HCT116 (cell line): Measurements from ENCODE around the gene ASPHD2. TPM values are rescaled to one million over a fixed set of nuclear protein-coding genes. Genes with fewer than 3 reads are reported as not detected.

ENCODE experiments used
- ATAC-seq: fragments of 200-7000 bp; cut with Tn5 transposase; 2 replicates; pipeline ENCODE4 v1.9.1; 2020; ENCODE audit warnings: mild to moderate bottlenecking, moderate library complexity
- BruUV-seq: library from RNA; stranded (reverse); fragments of 400-500 nt; replicated peaks from 2 replicates; lab custom pipeline; 2021; lab: Mats Ljungman, UMichigan
- CTCF ChIA-PET: fragments of 300-600 bp; sonication (Branson Sonifier 250); formaldehyde crosslinking; loops from one replicate; lab custom pipeline; 2021; ENCODE audit warnings: antibody characterized with exemption; lab: Charles Lee
- POLR2A ChIA-PET: fragments of 300-600, 350-600 bp; sonication (Branson Sonifier 250); formaldehyde crosslinking; loops from one replicate; lab custom pipeline; 2021; ENCODE audit warnings: antibody characterized with exemption; lab: Charles Lee
- RAD21 ChIA-PET, 2 experiments: fragments of 300-600 bp; sonication (Branson Sonifier 250); formaldehyde crosslinking; loops; one replicate each; lab custom pipeline; 2023; ENCODE audit warnings: low total read pairs in 2 of 2; ENCODE audit not compliant: uncharacterized antibody in 2 of 2, unreplicated experiment in 2 of 2, low non-redundant PET in 1 of 2; lab: Charles Lee
- DNase-seq: peaks from one replicate; pipeline ENCODE4 v3.0.0-alpha.2; 2010; ENCODE audit warnings: low read depth, low spot score
- H2AFZ ChIP-seq: fragments of 200-600 bp; shearing (Covaris generic), sonication (generic); 2 replicates; pipeline ENCODE4 v1.6.1; 2017; ENCODE audit warnings: low read depth, mixed run types, mixed read lengths, antibody characterized with exemption, low read length; ENCODE audit not compliant: poor library complexity, severe bottlenecking
- H3K27ac ChIP-seq: 2 replicates; pipeline ENCODE4 v1.5.1; 2012; ENCODE audit warnings: low read depth, low read length
- H3K27me3 ChIP-seq: fragments of 200-600 bp; sonication (generic); 2 replicates; pipeline ENCODE4 v1.6.1; 2016; ENCODE audit warnings: mixed run types, low read length, mixed read lengths; ENCODE audit not compliant: insufficient read depth
- H3K36me3 ChIP-seq, 2 experiments: fragments of 200-500 bp in 1 of 2; fragments of 200-600 bp in 1 of 2; sonication (Bioruptor generic) in 1 of 2; sonication (generic) in 1 of 2; 2 replicates each; pipeline versions ENCODE4 v1.5.1 to v1.6.1; 2014 to 2016; ENCODE audit warnings: low read length in 2 of 2, inconsistent platforms in 1 of 2, mixed read lengths in 1 of 2, mixed run types in 1 of 2; ENCODE audit not compliant: insufficient read depth in 2 of 2, control insufficient read depth in 1 of 2
- H3K4me1 ChIP-seq, 2 experiments: fragments of 200-600 bp in 1 of 2; sonication (generic) in 1 of 2; 2 replicates each; pipeline versions ENCODE4 v1.5.1 to v1.6.1; 2012 to 2017; ENCODE audit warnings: low read length in 2 of 2, inconsistent platforms in 1 of 2, mild to moderate bottlenecking in 1 of 2, mixed read lengths in 1 of 2, mixed run types in 1 of 2, moderate library complexity in 1 of 2; ENCODE audit not compliant: insufficient read depth in 2 of 2, control insufficient read depth in 1 of 2
- H3K4me2 ChIP-seq: fragments of 200-600 bp; sonication (generic); 2 replicates; pipeline ENCODE4 v1.6.1; 2017; ENCODE audit warnings: mixed run types, low read length, mixed read lengths
- H3K4me3 ChIP-seq, 2 experiments: fragments of 200-600 bp in 1 of 2; sonication (generic) in 1 of 2; replicated peaks in 1 of 2; 2 replicates each; pipeline ENCODE4 v1.5.1; 2011 to 2016; ENCODE audit warnings: low read length in 2 of 2, control low read depth in 1 of 2, low read depth in 1 of 2, mild to moderate bottlenecking in 1 of 2, mixed read lengths in 1 of 2, mixed run types in 1 of 2
- H3K79me2 ChIP-seq: fragments of 200-600 bp; sonication (generic); 2 replicates; pipeline ENCODE4 v1.6.1; 2017; ENCODE audit warnings: mild to moderate bottlenecking, mixed run types, low read length, moderate library complexity, mixed read lengths; ENCODE audit not compliant: insufficient read depth
- H3K9ac ChIP-seq: fragments of 200-600 bp; sonication (generic); 2 replicates; pipeline ENCODE4 v1.6.1; 2016; ENCODE audit warnings: low read length, mixed read lengths
- H3K9me2 ChIP-seq: fragments of 200-600 bp; sonication (generic), shearing (Covaris generic); 2 replicates; pipeline ENCODE4 v1.6.1; 2017; ENCODE audit warnings: mixed run types, mild to moderate bottlenecking, moderate library complexity; ENCODE audit not compliant: insufficient read depth
- H3K9me3 ChIP-seq, 2 experiments: fragments of 200-500 bp in 1 of 2; fragments of 200-600 bp in 1 of 2; sonication (Bioruptor generic) in 1 of 2; sonication (generic) in 1 of 2; 2 replicates each; pipeline ENCODE4 v1.6.1; 2014 to 2017; ENCODE audit warnings: low read length in 2 of 2, mixed read lengths in 2 of 2, inconsistent platforms in 1 of 2, low read depth in 1 of 2, mild to moderate bottlenecking in 1 of 2, mixed run types in 1 of 2, moderate library complexity in 1 of 2; ENCODE audit not compliant: control insufficient read depth in 1 of 2, insufficient read depth in 1 of 2
- H4K20me1 ChIP-seq: fragments of 200-600 bp; sonication (generic), shearing (Covaris generic); 2 replicates; pipeline ENCODE4 v1.6.1; 2017; ENCODE audit warnings: mixed run types, mild to moderate bottlenecking, moderate library complexity; ENCODE audit not compliant: insufficient read depth
- ATF3 ChIP-seq: IDR thresholded peaks from 2 replicates; pipeline ENCODE4 v1.6.1; 2012
- CBX3 ChIP-seq: IDR thresholded peaks from 2 replicates; pipeline ENCODE4 v1.6.1; 2012; ENCODE audit warnings: low read depth
- CEBPB ChIP-seq: IDR thresholded peaks from 2 replicates; pipeline ENCODE4 v1.6.1; 2012; ENCODE audit warnings: low read depth
- EGR1 ChIP-seq: IDR thresholded peaks from 2 replicates; pipeline ENCODE4 v1.6.1; 2012; ENCODE audit warnings: low read depth
- ELF1 ChIP-seq: IDR thresholded peaks from 2 replicates; pipeline ENCODE4 v1.6.1; 2012; ENCODE audit warnings: low read depth, borderline replicate concordance
- MAX ChIP-seq: IDR thresholded peaks from 2 replicates; pipeline ENCODE4 v1.6.1; 2012
- POLR2A ChIP-seq: IDR thresholded peaks from 2 replicates; pipeline ENCODE4 v1.7.0; 2011; ENCODE audit warnings: borderline replicate concordance; ENCODE audit not compliant: insufficient read depth, insufficient read length; ENCODE audit errors: extremely low read depth
- POLR2AphosphoS5 ChIP-seq: IDR thresholded peaks from 2 replicates; pipeline ENCODE4 v1.6.1; 2011; ENCODE audit warnings: mild to moderate bottlenecking, low read depth, low read length, moderate library complexity
- YY1 ChIP-seq: IDR thresholded peaks from 2 replicates; pipeline ENCODE4 v1.6.1; 2011; ENCODE audit warnings: low read length, low read depth, moderate library complexity, mild to moderate bottlenecking; ENCODE audit not compliant: insufficient replicate concordance; ENCODE audit errors: extremely low read depth
- intact Hi-C: fragments of 100-400 bp; cut with micrococcal nuclease; formaldehyde crosslinking; loops from 2 replicates; pipeline ENCODE4 v1.10.0; 2022
- total RNA-seq: library from RNA; stranded (reverse); gene quantifications from one replicate; pipeline ENCODE4 v1.2.1, GENCODE V29; 2021; ENCODE audit not compliant: unreplicated experiment

The ASPHD2 gene
- total RNA-seq, 1 experiment from 2014 or later: 4.1 TPM

- Histone ChIP-seq H3K27ac (no peak overlapping the region), H3K79me2 (peaks cover 14% of the 10 kb centered on the region), H3K9ac (no peak overlapping the region), H3K4me1 (peaks cover 0 to 7% of the 10 kb centered on the region in 2 experiments; a peak in 3 of 4 replicates), H3K9me3 (no peaks in the 10 kb centered on the region), H3K4me2 (no peak overlapping the region), H3K36me3 (peaks cover 18 to 19% of the 10 kb centered on the region in 2 experiments; a peak in 3 of 4 replicates), H4K20me1 (peaks cover 4% of the 10 kb centered on the region; the same call in 1 of the 2 replicates), H3K4me3 (no peak overlapping the region), H2AFZ (no peak overlapping the region), H3K9me2 (no peaks in the 10 kb centered on the region), H3K27me3 (no peaks in the 10 kb centered on the region)
- no TSS peak for BruUV-seq
- ATAC-seq (no peak), DNase-seq (no peak)
- intact Hi-C loops: no loop called here
- TF ChIP-seq ELF1 (no peak), MAX (no peak), ATF3 (no peak), YY1 (no peak), CBX3 (no peak), POLR2AphosphoS5 (no peak), CEBPB (no peak), EGR1 (no peak), POLR2A (no peak)
- CTCF ChIA-PET: interaction anchor here (0.6 to 3.9 kb wide), 5 partner anchors 11 to 96 kb away, joined by 3 to 35 read pairs (median 4); no protein-coding TSS in a partner anchor
- RAD21 ChIA-PET: no interaction called here
- POLR2A ChIA-PET: no interaction called here
Measured at GRCh38 chr22:26460202-26460601, 31.1 kb downstream of the ASPHD2 start.
